DND-41 (cell line): ENCODE data around the gene ATP6V0E2.

Experiments
- ATAC-seq: fragments of 200-7000 bp; cut with Tn5 transposase; 3 replicates; pipeline ENCODE4 v1.9.1; 2021; ENCODE audit warnings: low read depth; ENCODE audit not compliant: insufficient read depth
- DNase-seq: peaks from one replicate; pipeline ENCODE4 v3.0.0-alpha.2; 2020
- H2AFZ ChIP-seq: 2 replicates; pipeline ENCODE4 v1.6.0; 2012; ENCODE audit warnings: low read depth, low read length
- H3K27ac ChIP-seq: 2 replicates; pipeline ENCODE4 v1.5.1; 2012; ENCODE audit warnings: low read length, inconsistent platforms
- H3K27me3 ChIP-seq: fragments of 200-600 bp; sonication (generic); 2 replicates; pipeline ENCODE4 v1.6.0; 2012; ENCODE audit warnings: low read length, mild to moderate bottlenecking, inconsistent platforms; ENCODE audit not compliant: insufficient read depth, poor library complexity
- H3K36me3 ChIP-seq: 2 replicates; pipeline ENCODE4 v1.5.1; 2012; ENCODE audit warnings: low read length, inconsistent platforms; ENCODE audit not compliant: insufficient read depth
- H3K4me1 ChIP-seq: 2 replicates; pipeline ENCODE4 v1.5.1; 2012; ENCODE audit warnings: mild to moderate bottlenecking, low read length; ENCODE audit not compliant: insufficient read depth
- H3K4me2 ChIP-seq: 2 replicates; pipeline ENCODE4 v1.6.0; 2012; ENCODE audit warnings: mild to moderate bottlenecking, moderate library complexity, low read length, inconsistent platforms; ENCODE audit not compliant: insufficient read depth
- H3K4me3 ChIP-seq, 2 experiments: fragments of 200-600 bp in 1 of 2; shearing (Covaris generic) in 1 of 2; 2 replicates each; pipeline ENCODE4 v1.5.1; 2012 to 2016; ENCODE audit warnings: inconsistent platforms in 2 of 2, low read length in 2 of 2, mild to moderate bottlenecking in 2 of 2, low read depth in 1 of 2, moderate library complexity in 1 of 2
- H3K79me2 ChIP-seq: 2 replicates; pipeline ENCODE4 v1.6.0; 2012; ENCODE audit warnings: low read length, inconsistent platforms; ENCODE audit not compliant: insufficient read depth
- H3K9ac ChIP-seq: 2 replicates; pipeline ENCODE4 v1.6.0; 2012; ENCODE audit warnings: low read depth, mild to moderate bottlenecking, inconsistent platforms, low read length, moderate library complexity
- H3K9me3 ChIP-seq: 2 replicates; pipeline ENCODE4 v1.5.1; 2012; ENCODE audit warnings: low read length, moderate library complexity, mild to moderate bottlenecking, inconsistent platforms; ENCODE audit not compliant: insufficient read depth, severe bottlenecking
- H4K20me1 ChIP-seq: 2 replicates; pipeline ENCODE4 v1.6.0; 2012; ENCODE audit warnings: low read length; ENCODE audit not compliant: insufficient read depth
- EZH2 ChIP-seq: IDR thresholded peaks from 3 replicates; pipeline ENCODE4 v1.6.1; 2012; ENCODE audit warnings: borderline replicate concordance, low read depth, mild to moderate bottlenecking, moderate library complexity, low read length, inconsistent platforms; ENCODE audit not compliant: severe bottlenecking
- TF ChIP-seq, protein P1 (sequence below): IDR thresholded peaks from 2 replicates; pipeline ENCODE4 v1.5.1; 2012; ENCODE audit warnings: borderline replicate concordance, low read length, moderate library complexity, mild to moderate bottlenecking; ENCODE audit not compliant: poor library complexity, severe bottlenecking; ENCODE audit errors: extremely low read depth

ATP6V0E2 gene

DNA sequence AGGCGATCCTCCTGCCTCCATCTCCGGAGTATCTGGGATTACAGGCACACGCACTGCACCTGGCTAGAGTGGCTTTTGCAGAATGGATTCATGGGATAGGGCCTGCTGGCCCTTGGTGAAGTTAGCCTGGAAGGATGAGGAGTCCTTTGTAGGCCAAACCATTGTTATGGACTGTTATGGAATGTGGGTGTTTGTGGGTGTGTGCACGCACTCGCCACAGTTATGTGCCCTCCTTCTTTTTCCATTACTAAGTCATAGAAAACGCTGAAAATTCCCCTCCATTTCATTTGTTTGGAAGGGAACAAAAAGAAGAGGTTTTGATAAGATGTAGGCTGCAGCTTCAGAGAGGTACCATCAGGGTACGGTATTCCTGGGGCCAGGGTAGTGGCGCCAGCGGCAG is 20.6 kb upstream of the ATP6V0E2 start:
- Histone ChIP-seq H3K4me2 (no peak overlapping the region), H3K79me2 (no peaks in the 10 kb centered on the region), H3K9ac (no peak overlapping the region), H3K4me3 (no peak overlapping the region), H4K20me1 (no peaks in the 10 kb centered on the region), H3K9me3 (no peaks in the 10 kb centered on the region), H3K27me3 (no peaks in the 10 kb centered on the region), H3K27ac (no peak overlapping the region), H3K4me1 (peaks cover 29% of the 10 kb centered on the region), H2AFZ (no peak overlapping the region), H3K36me3 (peaks cover 30% of the 10 kb centered on the region)
- no peak for TF ChIP-seq EZH2
- TF ChIP-seq, protein P1, sequence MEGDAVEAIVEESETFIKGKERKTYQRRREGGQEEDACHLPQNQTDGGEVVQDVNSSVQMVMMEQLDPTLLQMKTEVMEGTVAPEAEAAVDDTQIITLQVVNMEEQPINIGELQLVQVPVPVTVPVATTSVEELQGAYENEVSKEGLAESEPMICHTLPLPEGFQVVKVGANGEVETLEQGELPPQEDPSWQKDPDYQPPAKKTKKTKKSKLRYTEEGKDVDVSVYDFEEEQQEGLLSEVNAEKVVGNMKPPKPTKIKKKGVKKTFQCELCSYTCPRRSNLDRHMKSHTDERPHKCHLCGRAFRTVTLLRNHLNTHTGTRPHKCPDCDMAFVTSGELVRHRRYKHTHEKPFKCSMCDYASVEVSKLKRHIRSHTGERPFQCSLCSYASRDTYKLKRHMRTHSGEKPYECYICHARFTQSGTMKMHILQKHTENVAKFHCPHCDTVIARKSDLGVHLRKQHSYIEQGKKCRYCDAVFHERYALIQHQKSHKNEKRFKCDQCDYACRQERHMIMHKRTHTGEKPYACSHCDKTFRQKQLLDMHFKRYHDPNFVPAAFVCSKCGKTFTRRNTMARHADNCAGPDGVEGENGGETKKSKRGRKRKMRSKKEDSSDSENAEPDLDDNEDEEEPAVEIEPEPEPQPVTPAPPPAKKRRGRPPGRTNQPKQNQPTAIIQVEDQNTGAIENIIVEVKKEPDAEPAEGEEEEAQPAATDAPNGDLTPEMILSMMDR, result no peak
- no peak for ATAC-seq
- no peak for DNase-seq

DNA sequence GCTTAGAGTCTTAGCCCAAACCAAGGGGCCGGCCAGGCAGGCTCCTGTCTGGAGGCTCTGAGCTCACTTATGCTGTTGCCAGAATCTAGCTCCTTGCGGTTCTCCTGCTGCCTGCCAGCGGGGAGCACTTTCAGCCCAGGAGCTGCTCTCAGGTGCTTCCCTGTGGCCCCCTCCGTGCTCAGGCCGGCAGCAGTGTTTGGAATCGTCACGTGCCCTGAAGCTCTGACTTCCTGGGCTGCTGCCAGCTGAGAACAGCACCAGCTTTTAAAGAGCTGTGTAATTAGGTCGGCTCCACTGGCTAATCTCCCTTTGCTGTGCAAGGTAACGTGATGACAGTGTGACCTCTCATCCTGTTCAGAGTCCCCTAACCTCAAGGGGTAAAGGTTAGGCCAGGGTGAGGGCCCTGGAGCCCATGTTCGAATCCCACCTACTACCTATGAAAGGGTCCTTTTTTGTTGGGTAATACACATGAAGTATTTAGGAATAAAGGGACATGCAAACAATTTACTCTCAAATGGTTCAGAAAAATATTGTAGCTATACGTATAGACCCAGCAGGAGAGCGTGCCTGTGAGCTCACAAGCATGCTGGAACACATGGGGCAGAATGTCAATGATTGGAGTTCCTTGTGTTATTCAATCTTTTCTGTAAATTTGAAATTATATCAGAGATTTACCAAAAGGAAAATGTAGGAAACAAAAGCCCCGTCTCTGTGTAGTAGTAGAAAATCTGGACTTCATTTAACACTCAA is 19.0 kb upstream of the ATP6V0E2 start:
- no peak for TF ChIP-seq EZH2
- TF ChIP-seq, protein P1, result no peak
- H3K9ac ChIP-seq, result no peak overlapping the region
- H3K79me2 ChIP-seq, result no peaks in the 10 kb centered on the region
- no peaks in the 10 kb centered on the region for H3K9me3 ChIP-seq
- H3K36me3 ChIP-seq, result peaks cover 25% of the 10 kb centered on the region
- no peak overlapping the region for H3K27ac ChIP-seq
- peaks cover 29% of the 10 kb centered on the region for H3K4me1 ChIP-seq
- no peaks in the 10 kb centered on the region for H4K20me1 ChIP-seq
- no peak overlapping the region for H3K4me3 ChIP-seq
- ATAC-seq, result peak; percentile 29; the same call in 2 of the 3 replicates
- peak; percentile 57 for DNase-seq
- H3K4me2 ChIP-seq, result no peak overlapping the region
- H2AFZ ChIP-seq, result no peak overlapping the region
- no peaks in the 10 kb centered on the region for H3K27me3 ChIP-seq

DNA sequence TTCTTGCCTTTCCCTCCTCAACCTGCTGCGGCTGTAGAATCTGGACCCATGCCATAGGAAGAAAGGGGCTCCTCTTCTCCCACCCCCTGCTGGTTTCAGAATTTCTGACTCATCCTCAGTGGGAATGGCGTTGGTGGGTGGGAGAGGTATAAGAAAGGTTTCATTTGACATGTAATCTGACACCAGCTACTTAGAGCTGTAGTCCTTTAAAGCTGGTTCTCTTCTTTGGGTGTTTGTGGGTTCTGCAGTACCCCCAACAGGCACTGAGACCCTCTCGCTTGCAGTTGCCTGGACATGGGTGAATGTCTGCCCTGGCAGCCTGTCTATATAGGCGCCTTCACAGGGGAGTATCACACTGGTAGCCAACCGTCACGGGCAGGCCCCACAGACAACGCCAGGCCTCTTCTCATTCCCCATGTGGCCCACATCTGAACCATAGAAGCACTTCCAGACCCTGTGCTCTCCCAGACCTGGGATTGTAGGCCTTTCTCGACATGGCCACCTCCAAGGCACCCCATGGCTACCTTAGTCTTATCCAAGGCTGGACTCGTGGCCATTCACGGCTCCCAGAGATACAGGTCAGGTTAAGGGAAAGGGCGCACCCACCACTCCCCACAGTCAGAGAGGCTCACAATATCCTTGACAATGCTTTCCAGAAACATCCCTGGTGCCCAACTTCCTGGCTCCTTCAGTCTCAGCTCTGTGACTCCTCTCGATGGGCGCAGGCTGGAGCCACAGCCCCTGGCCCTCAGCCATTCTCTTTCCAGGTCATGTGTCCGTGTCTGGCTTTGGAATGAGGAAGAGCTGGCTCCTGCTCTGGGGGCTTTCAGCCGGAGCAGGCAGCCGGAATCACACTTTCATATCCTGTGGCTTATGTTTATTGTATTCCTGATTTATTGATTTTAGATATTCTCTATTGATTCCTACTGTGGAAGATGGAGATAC is 18.1 kb upstream of the ATP6V0E2 start:
- H3K36me3 ChIP-seq, result peaks cover 28% of the 10 kb centered on the region
- no peak for ATAC-seq
- peak overlapping the region; percentile 35 for H3K27ac ChIP-seq
- DNase-seq, result no peak
- TF ChIP-seq, protein P1, result no peak
- TF ChIP-seq EZH2, result no peak
- no peaks in the 10 kb centered on the region for H3K27me3 ChIP-seq
- H3K4me2 ChIP-seq, result peak overlapping the region; percentile 29; the same call in 1 of the 2 replicates
- H2AFZ ChIP-seq, result no peak overlapping the region
- peak overlapping the region; percentile 5; the same call in 1 of the 2 replicates for H3K9ac ChIP-seq
- H4K20me1 ChIP-seq, result no peaks in the 10 kb centered on the region
- no peaks in the 10 kb centered on the region for H3K79me2 ChIP-seq
- no peak overlapping the region for H3K4me3 ChIP-seq
- peaks cover 29% of the 10 kb centered on the region for H3K4me1 ChIP-seq
- H3K9me3 ChIP-seq, result no peaks in the 10 kb centered on the region
